Measurements from ENCODE around the gene HOXA4. TPM values are rescaled to one million over a fixed set of nuclear protein-coding genes. Genes with fewer than 3 reads are reported as not detected.

The HOXA4 gene
- total and polyA plus RNA-seq, 2 donors (not counting 1 experiment from before 2014, with no cell fraction given), result 0.33 to 3.6 TPM

GRCh38 chr7:27172315-27172774, 41.8 kb upstream of the HOXA4 start:
- H3K9ac ChIP-seq (ENCODE audit: insufficient read depth, low read length), result no peak overlapping the region
- H3K36me3 ChIP-seq (ENCODE audit: control insufficient read depth, insufficient read depth, low read length), result no peaks in the 10 kb centered on the region
- H3K4me1 ChIP-seq (ENCODE audit: control insufficient read depth, extremely low read depth, insufficient read depth, low read length), result no peaks in the 10 kb centered on the region
- peaks cover 80% of the 10 kb centered on the region for H3K27me3 ChIP-seq (ENCODE audit: control insufficient read depth, insufficient read depth, low read length)
- no peaks in the 10 kb centered on the region for H3K9me3 ChIP-seq (ENCODE audit: control insufficient read depth, insufficient read depth, low read depth, low read length)
- TF ChIP-seq EZH2 (IDR thresholded peaks at IDR 0.05; ENCODE audit: low read length, missing control alignments) (no peak), CTCF (conservative IDR thresholded peaks at IDR 0.05 in 1 of 2, IDR thresholded peaks at IDR 0.05 in 1 of 2; ENCODE audit: low read depth in 1 of 2, low read length in 2 of 2) (no peak)
- H3K79me2 ChIP-seq (ENCODE audit: control insufficient read depth, insufficient read depth, low read length), result no peaks in the 10 kb centered on the region
- no peak overlapping the region for H3K27ac ChIP-seq (ENCODE audit: insufficient read depth, low read length)
- no peak overlapping the region for H2AFZ ChIP-seq (ENCODE audit: low read length)
- no peaks in the 10 kb centered on the region for H4K20me1 ChIP-seq (ENCODE audit: control insufficient read depth, extremely low read depth, insufficient read depth, low read length)
- H3K4me3 ChIP-seq (replicated peaks in 1 of 4; ENCODE audit: control extremely low read depth in 1 of 4, insufficient read depth in 1 of 4, low read depth in 3 of 4, low read length in 4 of 4), result no peak overlapping the region
- no peak overlapping the region for H3K4me2 ChIP-seq (ENCODE audit: extremely low read depth, insufficient read depth, low read length)
- no peak for DNase-seq (ENCODE audit: low read depth in 2 of 2)

- no peaks in the 10 kb centered on the region for H3K79me2 ChIP-seq (ENCODE audit: control insufficient read depth, insufficient read depth, low read length)
- H3K27me3 ChIP-seq (ENCODE audit: control insufficient read depth, insufficient read depth, low read length), result peaks cover 86% of the 10 kb centered on the region
- no peaks in the 10 kb centered on the region for H3K36me3 ChIP-seq (ENCODE audit: control insufficient read depth, insufficient read depth, low read length)
- no peaks in the 10 kb centered on the region for H4K20me1 ChIP-seq (ENCODE audit: control insufficient read depth, extremely low read depth, insufficient read depth, low read length)
- no peaks in the 10 kb centered on the region for H3K9me3 ChIP-seq (ENCODE audit: control insufficient read depth, insufficient read depth, low read depth, low read length)
- H3K27ac ChIP-seq (ENCODE audit: insufficient read depth, low read length), result no peak overlapping the region
- H3K4me2 ChIP-seq (ENCODE audit: extremely low read depth, insufficient read depth, low read length), result no peak overlapping the region
- no peak for DNase-seq (ENCODE audit: low read depth in 2 of 2)
- H3K4me1 ChIP-seq (ENCODE audit: control insufficient read depth, extremely low read depth, insufficient read depth, low read length), result no peaks in the 10 kb centered on the region
- H2AFZ ChIP-seq (ENCODE audit: low read length), result no peak overlapping the region
- no peak overlapping the region for H3K4me3 ChIP-seq (replicated peaks in 1 of 4; ENCODE audit: control extremely low read depth in 1 of 4, insufficient read depth in 1 of 4, low read depth in 3 of 4, low read length in 4 of 4)
- TF ChIP-seq CTCF (conservative IDR thresholded peaks at IDR 0.05 in 1 of 2, IDR thresholded peaks at IDR 0.05 in 1 of 2; ENCODE audit: low read depth in 1 of 2, low read length in 2 of 2) (no peak), EZH2 (IDR thresholded peaks at IDR 0.05; ENCODE audit: low read length, missing control alignments) (peak; percentile 80)
- no peak overlapping the region for H3K9ac ChIP-seq (ENCODE audit: insufficient read depth, low read length)
Measured at GRCh38 chr7:27171637-27172314, 41.2 kb upstream of the HOXA4 start.

- Histone ChIP-seq H3K4me1 (ENCODE audit: control insufficient read depth, extremely low read depth, insufficient read depth, low read length) (no peaks in the 10 kb centered on the region), H3K9me3 (ENCODE audit: control insufficient read depth, insufficient read depth, low read depth, low read length) (no peaks in the 10 kb centered on the region), H3K4me2 (ENCODE audit: extremely low read depth, insufficient read depth, low read length) (no peak overlapping the region), H4K20me1 (ENCODE audit: control insufficient read depth, extremely low read depth, insufficient read depth, low read length) (no peaks in the 10 kb centered on the region), H3K4me3 (replicated peaks in 1 of 4; ENCODE audit: control extremely low read depth in 1 of 4, insufficient read depth in 1 of 4, low read depth in 3 of 4, low read length in 4 of 4) (no peak overlapping the region), H3K27me3 (ENCODE audit: control insufficient read depth, insufficient read depth, low read length) (peaks cover 88% of the 10 kb centered on the region), H3K36me3 (ENCODE audit: control insufficient read depth, insufficient read depth, low read length) (no peaks in the 10 kb centered on the region), H3K9ac (ENCODE audit: insufficient read depth, low read length) (no peak overlapping the region), H3K27ac (ENCODE audit: insufficient read depth, low read length) (no peak overlapping the region), H2AFZ (ENCODE audit: low read length) (no peak overlapping the region), H3K79me2 (ENCODE audit: control insufficient read depth, insufficient read depth, low read length) (no peaks in the 10 kb centered on the region)
- no peak for TF ChIP-seq EZH2 (IDR thresholded peaks at IDR 0.05; ENCODE audit: low read length, missing control alignments)
- no peak for TF ChIP-seq CTCF (conservative IDR thresholded peaks at IDR 0.05 in 1 of 2, IDR thresholded peaks at IDR 0.05 in 1 of 2; ENCODE audit: low read depth in 1 of 2, low read length in 2 of 2)
- no peak for DNase-seq (ENCODE audit: low read depth in 2 of 2)
Measured at GRCh38 chr7:27171325-27171636, 40.7 kb upstream of the HOXA4 start.

Measured in fibroblast of lung (primary cell).